ENCODE measurements around the gene FAM13C.

The FAM13C gene

DNA sequence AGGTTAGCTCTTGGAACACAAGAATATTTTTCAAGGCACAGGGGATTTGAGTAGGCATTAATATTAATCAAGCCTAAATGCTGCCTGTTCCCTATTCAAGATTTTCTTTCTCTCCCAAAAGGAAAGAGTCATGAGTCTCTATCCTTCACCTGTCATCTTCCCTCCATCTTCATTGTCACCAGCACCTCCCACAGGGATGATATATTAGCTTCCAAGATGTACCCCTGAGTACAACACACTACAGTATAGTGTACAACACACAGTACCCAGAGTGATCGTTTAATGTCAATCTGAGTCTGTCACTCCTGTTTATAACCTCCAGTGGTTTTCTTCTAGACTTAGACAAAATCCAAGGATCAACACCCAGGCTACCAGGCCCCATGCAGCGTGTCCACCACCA lies 50.1 kb downstream of the FAM13C start:
- no peak for DNase-seq

DNA sequence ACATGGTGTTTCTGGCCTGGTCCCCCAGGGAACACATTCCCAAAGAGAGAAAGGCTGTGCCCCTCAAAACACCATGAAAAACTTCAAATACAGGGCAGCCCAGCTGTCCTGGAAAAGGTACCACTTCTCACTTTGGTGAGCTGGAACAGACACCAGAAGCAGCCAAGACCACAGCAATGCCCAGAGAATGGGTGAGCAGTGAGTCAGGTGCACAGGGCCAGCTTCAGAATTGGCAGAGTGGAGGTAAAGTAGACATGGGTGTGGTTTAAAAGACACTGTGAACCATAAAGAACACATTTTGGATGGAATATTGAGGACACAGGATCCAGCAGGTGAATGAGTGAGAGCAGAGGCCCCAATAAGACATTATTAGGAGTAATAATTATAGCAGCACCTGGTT lies 51.3 kb downstream of the FAM13C start:
- no peak for DNase-seq

DNA sequence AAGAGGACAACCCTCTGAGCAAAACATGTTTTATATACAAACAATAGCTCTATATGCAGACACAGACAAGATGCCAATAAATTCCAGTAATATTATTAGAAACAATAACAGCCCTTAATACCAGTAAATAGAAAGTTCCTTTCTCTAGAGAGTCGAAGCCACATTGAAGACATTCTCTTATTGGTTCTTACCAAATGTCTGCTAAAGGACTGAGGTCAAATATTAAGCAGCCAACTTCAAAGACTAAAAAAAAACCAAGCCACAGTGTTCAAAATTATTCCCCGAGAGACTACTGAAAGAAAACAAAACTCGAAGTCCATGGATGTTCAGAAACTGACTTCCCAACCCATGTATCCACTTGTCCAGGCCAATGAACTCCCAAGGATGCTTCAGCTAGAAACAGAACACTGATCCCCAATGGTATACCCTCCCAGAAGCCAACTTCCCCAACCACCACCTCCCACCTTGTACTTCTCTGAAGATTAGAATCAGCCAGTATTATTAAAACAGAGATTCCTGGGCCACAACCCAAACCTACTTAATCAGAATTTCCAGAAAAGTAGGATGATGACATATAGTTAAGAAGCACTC lies 51.9 kb downstream of the FAM13C start:
- DNase-seq = no peak

DNA sequence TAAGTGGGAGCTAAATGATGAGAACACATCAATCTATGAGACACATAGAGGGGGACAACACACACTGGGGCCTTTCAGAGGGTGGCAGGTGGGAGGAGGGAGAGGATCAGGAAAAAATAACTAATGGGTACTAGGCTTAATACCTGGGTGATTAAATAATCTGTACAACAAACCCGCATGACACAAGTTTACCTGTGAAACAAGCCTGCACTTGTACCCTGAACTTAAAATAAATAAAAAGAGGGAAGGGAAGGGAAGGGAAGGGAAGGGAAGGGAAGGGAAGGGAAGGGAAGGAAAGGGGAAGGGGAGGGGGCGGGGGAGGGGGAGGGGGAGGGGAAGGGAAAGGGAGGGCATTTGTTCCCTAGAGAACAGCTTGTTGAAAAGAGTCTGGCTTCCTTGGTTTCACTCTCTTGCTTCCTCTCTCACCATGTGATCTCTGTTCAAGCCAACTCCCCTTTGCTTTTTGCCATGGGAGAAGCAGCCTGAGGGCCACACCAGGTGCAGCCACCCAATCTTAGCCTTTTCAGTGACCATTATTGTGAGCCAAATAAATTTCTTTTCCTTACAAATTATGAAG lies 57.7 kb downstream of the FAM13C start:
- DNase-seq = no peak

DNA sequence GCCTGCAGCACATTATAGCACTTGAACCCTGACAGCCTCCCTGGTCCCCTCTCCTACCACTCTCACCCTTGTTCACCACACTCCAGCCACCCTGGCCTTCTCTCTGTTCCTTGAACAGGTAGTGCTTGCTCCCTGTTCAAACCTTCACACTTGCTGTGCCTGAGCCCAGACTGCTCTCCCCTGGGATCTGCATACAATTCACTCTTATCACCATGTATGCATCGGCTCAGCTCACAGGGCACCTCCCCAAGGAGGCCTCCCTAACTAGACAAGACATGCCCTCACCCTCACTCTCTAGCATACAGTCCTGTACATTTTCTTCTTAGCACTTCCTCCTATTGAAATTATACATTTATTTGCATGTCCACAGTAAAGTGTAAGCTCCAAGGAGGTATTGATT lies 59.3 kb downstream of the FAM13C start:
- no peak for DNase-seq

DNA sequence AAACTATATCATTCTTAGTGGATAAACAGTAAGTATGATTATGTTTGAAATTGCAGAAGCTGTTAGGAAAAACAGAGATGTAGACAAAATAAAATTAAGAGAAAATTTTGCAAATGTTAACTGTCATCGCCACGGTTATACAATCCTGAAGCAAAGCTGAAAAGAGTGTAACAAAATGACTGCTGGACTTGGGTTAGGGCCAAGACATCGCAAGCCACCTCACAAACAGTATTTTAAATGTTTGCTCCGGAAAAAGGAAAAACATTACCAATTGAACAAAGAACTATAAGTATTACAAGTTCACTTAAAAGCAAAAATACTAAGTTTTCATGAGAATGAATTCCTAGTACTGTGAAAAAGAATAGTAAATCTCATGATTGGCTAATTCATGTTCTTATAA lies 60.0 kb downstream of the FAM13C start:
- no peak for DNase-seq

DNA sequence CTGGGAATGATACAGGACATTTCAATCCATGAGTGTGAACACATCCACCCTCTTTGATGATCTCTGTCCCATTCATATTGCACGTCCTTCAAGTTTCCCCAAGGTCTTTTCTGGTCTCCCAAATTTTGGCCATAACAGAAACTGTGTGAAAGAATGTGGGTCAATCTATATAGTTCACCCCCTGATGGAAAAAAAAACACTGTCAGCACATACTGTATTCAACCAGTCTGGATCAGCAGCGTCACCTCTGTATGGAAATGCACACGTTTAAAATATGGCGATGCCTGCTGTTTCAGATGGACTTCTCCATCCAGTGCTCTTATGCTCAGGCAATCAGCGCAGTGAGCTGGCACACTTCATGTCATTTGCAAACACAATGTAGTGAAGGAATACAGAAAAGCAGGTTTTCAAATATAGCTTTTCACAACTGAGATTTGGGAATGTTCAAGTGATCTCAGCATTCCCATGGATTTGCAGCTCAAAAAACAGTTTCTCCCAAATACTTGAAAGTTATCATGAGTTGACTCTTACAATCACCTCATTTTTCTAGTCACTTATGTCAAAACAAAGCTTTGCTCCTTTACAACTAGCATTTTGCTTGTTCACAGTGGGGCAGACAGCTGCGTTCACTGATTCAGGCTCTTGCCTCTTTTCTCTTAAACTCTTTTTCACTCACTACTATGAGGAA lies 61.1 kb downstream of the FAM13C start:
- DNase-seq = no peak

DNA sequence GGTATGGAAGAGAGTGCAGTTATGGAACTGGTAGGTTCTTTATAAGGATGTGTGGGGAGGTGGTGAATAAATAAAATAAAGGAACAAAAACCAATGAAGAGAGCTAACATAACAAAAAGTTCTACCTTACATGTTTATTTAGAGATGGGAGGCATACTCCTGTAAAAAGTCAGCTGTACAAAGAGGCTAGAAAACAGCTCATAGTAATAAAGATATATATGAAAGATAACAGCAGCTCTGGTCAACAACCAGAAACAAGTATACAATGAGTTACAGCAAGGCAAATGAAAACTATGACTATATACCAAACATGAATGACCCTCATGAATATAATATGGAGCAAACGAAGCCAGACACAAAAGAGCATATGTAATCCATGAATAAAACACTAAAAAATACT lies 62.0 kb downstream of the FAM13C start:
- DNase-seq = no peak

DNA sequence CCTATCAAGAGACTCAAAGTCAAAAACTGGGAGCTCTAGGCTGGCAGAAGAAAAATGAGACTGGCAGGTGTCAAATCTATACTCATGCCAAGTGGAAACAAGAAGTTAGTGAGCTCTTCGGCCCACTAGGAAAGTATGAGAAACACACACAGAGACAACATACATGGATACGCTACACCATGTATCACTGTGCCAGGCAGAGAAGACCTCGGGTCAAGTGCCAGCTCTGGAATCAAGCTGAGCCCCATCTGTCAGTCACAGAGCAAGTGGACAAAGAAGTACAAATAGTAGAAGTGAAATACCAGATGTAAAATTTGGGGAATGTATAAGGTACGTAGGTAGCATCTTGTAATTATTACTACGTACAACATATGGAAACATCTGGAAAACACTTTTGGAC lies 62.4 kb downstream of the FAM13C start:
- no peak for DNase-seq

DNA sequence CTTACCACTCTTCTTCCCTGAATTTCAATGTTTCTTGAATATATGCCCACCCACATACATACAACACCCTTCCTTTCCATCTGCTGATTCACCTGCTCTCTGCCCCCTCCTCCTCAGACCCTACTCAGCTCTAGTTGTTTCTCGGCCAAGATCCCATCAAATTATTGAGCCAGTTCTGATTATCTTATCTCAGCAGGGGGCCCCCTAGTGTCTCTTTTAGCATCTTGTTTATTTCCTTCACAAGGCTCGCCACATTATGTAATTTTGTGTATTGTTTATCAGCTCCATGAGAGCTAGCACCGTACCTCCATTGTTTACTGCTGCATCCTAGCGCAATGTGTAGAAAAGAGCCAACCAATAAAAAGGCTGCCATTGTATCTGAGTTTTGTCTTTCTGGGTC lies 71.9 kb downstream of the FAM13C start:
- no peak for DNase-seq

DNA sequence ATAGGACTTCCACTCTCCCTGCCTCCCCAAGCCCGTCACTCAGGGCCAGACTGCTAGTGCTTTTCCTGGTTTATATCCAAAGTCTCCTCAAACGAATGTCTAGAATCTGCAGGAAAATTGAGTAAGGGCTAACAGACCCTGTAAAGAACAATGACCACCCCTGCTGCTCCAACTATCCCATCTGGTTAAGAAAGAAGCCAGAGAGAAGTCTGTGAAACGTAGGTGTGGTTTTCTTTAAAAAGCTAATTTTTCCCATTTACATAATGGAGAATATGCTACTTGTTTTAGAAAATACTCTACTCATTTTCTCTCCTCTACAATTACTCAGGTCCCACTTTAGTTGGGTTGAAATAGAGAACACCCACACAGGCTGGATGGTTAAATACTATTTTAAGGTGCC lies 72.5 kb downstream of the FAM13C start:
- DNase-seq = no peak

DNA sequence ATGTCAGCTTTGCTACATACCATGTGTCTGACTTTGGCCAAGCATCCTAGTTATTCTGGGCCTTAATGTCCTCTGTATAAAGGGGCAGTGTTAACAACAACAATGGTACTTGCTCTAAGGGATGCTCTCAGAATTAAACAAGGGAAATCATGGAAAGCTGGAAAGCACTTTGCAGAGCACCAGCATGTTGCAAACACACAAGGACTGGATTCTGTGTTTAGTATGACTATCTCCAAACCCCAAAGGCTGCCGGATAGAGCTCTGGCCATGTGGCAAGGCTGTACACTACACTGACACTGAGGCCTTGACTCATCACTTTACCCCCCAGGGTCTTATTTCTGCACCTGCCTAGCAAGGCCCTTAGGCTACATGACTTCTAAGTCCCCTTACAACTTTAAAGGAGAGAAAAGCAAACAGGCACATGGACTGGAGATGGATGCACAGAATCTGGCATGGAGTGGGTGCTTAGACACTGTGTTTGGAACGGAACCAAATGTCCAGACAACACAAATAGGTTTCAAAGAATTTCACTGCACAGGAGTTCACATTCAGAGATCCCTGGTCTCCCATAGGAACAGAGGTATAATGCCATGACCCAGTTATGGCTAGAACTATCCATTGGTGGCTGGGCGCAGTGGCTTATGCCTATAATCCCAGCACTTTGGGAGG lies 74.6 kb downstream of the FAM13C start:
- DNase-seq = no peak

DNA sequence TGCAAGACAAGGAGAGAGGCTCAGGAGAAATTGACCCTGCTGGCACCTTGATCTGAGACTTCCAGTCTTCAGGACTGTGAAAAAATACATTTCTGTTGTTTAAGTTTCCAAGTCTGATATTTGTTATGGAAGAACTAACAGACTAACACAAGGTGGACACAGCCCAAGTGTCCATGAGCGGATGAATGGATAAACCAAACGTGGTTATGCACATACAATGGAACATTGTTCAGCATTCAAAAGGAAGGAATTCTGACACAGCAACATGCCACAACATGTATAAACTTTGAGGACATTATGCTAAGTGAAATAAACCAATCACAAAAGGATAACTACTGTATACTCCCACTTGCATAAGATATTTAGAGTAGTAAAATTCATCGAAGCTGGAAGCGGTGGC lies 76.5 kb downstream of the FAM13C start:
- DNase-seq = no peak

DNA sequence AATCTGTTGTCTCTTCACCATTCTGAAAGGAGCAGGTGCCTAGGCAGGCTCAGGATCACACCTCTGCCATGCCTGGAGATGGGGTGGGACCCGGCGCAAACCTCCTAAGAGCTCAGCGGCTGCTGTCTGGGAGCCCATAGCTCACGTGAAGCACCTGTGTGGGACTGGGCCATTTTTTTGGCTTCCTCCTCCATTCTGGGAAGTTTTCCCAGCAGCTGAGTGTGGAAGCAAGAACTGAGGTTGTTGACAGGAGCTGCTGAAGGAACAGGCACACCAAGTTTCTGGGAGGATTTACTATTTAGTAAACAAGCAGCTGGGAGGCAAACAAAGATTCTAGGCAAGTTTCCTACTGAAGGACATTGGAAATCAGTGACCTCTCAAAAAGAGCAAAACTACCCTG lies 77.3 kb downstream of the FAM13C start:
- DNase-seq = no peak

DNA sequence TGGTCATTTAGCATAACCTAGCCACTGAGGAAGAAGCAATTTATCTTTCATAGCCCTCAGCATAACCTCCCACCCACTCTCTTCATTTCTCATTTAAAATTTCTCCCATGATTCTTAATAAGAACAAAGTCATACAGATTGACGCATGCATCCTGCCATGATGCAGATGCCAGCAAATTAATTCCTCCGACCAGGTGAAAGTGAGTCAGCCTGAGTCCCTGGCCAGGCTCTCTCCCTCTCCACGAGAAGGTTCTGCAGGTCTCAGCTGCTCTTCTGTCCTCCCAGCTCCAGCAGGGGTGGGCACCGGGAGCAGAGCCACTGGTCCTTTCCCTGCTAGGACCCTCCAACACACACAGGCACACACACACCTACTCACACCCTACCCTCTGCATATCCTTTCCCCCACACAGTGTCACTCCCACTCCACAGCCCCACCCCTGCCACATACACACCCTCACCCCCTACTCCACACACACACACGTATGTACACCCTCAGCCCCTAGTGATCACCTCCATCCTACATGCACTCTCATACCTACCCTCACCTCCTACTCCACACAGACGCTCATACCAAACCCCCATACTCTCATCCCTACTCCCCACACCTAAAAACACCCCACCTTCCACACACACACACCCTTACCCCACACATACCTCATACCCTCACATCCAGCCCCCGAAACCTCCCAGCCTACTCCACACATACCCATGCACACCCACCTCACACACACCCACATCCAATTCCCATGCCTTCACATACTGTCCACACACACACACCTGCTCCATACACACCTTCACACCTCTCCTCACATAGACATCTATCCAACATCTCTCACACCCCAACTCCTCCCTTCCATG lies 78.0 kb downstream of the FAM13C start:
- DNase-seq = no peak

DNA sequence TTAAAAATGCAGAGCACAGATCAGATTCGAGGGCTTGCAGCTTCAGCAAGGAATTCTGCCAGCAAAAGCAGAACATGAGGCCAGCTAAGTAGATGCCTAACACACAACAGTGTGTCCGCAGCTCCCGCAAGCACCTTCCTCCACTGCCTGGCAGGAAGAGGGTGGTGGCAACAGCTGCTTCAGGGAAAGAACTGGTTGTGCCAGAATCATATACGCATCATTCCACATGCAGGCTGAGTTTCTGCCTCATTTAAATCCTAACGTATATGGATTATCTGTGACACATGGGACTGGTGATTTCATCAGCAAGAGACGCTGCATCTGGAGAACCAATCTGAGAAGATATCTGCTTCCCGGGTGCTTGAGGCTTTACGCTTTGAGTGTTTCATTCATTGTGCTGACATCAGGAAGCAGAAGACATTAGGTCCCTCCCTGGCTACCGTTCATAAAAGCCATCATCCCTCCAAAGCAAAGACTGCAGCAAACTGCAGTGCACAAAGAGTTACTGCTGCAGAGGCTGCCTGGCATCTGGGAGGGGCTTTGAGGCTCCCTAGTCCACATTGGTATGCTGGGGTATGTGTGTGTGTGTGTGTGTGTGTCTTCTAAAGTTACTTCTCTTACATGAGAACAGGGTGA lies 78.8 kb downstream of the FAM13C start:
- peak; percentile 65 for DNase-seq

DNA sequence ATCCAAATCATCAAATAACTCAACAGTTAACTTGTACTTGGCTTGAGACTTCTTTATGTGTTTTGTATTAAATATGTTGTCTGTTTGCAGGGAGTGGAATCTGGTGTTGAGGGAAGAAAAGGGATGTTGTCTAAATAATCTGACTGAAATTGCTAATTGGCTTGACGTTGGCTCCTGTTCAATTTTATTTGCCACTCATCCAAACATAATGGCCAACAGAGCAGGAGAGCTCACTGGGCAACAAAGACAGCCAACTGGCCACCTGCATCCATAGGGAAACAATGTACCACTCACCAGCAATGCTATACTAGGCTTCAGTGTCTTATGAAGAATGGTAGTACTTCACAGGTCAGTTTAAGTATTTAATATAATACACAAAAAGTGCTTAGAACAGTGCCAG lies 80.5 kb downstream of the FAM13C start:
- peak; percentile 12 for DNase-seq

DNA sequence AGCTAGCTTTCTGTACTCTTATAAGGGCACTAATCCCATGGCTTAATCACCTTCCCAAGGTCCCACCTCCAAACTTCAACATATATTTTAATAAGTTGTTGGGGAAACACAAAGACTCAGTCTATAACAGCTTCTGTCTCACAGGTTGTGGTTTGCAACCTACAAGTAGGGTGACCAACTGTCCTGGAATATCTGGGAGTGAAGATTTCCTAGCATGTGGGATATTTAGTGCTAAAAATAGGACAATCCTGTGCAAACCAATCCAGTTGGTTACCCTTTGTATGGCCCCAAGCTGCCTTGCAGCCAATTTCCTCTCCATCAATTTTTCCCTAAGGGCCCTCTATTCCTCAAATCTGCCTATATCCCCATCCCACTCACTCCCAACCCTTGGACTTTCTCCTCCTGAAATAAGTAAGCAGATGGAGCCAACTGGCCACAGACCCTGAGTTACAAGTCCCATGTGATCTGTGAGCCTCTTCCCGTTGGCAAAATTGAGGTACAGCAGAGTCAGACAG lies 82.3 kb downstream of the FAM13C start:
- no peak for DNase-seq

DNA sequence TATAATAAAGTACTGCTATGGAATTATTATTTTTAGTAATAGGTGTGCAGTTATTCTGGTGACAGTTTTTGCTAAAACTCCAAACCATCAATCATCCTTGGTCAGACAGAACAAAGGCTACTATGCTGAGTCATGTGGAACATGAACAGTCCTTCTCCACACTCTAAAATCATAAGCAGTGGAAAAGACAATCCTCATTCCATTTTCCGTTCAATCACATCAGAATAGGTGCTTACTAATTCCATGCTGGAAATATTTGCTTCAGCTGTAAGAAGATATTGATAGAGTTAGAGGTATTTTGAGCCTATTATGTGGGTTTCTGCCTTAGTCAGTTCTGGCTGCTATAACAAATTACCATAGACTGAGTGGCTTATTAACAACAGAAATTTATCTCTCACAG lies 82.9 kb downstream of the FAM13C start:
- DNase-seq = no peak

DNA sequence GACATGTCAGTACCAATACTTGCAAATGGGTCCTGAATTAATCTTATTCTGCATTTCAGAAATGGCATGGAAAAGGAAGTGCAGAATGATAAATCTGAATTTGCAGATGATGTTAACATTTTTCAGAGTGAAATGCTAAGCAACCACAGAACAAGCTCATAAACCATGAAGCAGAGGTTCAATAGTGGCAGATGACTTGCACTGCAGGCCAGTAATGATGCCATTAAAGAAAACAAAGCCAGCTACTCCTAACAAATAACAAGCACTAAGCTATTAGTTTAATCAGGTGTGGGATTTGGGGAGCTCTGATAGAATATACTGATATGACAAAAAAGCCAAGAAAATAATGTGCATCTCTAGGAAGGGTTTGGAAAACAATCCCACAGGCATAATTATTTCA lies 85.4 kb downstream of the FAM13C start:
- no peak for DNase-seq

DNA sequence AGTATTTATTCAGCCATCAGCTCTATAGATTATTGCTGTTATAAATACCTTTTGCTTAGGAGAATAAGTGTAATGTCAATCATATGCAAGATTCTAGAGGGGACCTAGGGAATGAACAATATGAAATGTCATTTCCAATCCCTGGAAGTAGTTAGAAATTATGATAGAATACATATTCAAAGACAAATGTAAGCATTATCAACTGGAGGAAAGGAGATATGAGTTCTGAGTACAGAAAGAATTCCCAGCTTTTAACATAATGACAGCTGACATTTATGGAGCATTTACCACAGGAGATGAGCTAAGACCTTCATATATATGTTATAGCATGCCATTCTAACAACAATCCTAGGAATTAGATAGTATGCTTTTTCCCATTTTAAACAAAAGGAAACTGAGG lies 86.2 kb downstream of the FAM13C start:
- DNase-seq = no peak

DNA sequence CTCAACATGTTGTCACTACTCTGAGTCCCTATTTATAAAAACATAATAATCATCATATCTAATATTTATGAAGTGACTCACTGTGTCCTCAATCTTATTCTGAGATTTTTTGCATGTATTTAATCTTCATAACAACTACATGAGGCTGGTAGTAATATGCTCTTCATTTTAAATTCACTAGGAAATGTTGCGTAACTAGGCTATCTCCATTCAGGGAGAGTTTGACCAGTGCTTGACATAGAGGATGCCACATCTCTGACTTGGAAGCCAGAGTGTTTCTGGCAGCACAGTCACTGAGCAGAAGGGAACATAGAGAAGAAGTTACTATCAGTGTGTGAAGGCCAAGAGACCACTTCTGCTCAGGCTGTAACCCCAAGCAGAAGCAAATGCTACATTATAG lies 88.9 kb downstream of the FAM13C start:
- DNase-seq = no peak

DNA sequence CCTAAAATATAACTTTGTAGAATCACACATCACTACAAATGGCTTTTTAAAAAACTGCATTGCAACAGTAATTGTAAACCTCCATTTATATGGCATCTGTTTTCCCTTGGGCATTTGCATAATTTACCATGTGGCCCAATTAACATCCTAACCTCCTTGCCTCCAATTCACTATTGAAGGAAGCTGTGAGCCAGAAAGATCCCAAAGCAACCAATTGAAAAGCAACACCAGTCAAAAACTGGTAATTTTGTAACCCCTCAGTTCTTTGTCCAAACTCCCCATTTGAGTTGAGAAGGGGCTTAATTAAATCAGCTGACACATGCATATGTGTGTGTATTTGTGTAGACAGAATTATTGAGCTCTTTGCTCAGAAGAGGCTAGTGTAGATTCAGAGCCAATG lies 90.3 kb downstream of the FAM13C start:
- no peak for DNase-seq
